ENCODE data around the gene RANGRF. TPM values are rescaled to one million over a fixed set of nuclear protein-coding genes. Genes with fewer than 3 reads are reported as not detected.

Gene RANGRF
- total RNA-seq, 1 experiment from 2014 or later = 35.0 TPM

DNA sequence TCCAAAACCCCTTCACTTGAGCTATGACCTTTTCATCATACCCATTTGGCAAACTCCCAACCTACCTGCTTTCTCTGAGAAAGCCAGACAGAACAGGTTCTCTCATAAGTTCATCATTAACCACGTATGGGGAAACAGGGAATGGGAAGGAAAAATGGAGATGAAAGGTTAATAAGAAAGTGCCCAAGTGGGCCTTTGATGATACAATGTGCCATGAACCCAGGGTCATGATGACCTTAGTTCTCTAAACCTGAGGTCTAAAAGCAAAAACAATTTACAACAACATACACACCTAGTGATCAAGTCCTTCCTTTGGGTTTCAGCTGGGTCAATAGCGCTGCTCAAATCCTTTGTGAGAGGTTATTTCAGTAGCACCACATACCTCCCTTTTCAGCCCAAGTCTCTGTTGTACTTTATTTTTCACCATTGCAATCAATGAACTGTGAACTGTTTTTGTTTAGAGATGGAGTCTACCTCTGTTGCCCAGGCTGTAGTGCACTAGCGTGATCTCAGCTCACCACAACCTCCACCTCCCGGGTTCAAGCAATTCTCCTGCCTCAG lies 14.5 kb upstream of the RANGRF start:
- TF ChIP-seq EZH2 (IDR thresholded peaks at IDR 0.05; ENCODE audit: low read depth) = no peak
- TF ChIP-seq, protein P1, sequence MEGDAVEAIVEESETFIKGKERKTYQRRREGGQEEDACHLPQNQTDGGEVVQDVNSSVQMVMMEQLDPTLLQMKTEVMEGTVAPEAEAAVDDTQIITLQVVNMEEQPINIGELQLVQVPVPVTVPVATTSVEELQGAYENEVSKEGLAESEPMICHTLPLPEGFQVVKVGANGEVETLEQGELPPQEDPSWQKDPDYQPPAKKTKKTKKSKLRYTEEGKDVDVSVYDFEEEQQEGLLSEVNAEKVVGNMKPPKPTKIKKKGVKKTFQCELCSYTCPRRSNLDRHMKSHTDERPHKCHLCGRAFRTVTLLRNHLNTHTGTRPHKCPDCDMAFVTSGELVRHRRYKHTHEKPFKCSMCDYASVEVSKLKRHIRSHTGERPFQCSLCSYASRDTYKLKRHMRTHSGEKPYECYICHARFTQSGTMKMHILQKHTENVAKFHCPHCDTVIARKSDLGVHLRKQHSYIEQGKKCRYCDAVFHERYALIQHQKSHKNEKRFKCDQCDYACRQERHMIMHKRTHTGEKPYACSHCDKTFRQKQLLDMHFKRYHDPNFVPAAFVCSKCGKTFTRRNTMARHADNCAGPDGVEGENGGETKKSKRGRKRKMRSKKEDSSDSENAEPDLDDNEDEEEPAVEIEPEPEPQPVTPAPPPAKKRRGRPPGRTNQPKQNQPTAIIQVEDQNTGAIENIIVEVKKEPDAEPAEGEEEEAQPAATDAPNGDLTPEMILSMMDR (conservative IDR thresholded peaks at IDR 0.05) = no peak
- BruUV-seq (replicated peaks) = no TSS peak
- no peaks in the 10 kb centered on the region for H3K36me3 ChIP-seq (ENCODE audit: low read depth)
- H3K27ac ChIP-seq = no peak overlapping the region
- intact Hi-C loops (cut with micrococcal nuclease; ENCODE audit: unreplicated experiment) = no loop called here
- no peak overlapping the region for H3K4me3 ChIP-seq
- H3K9me3 ChIP-seq (ENCODE audit: insufficient read depth, low read depth) = no peaks in the 10 kb centered on the region
- no peaks in the 10 kb centered on the region for H3K79me2 ChIP-seq (ENCODE audit: low read depth)
- no peaks in the 10 kb centered on the region for H3F3A ChIP-seq (ENCODE audit: insufficient read depth, low read depth)
- ChIA-PET POLR2A (ENCODE audit: unreplicated experiment) (no interaction called here), CTCF (interaction anchor here (0.7 kb wide), 1 partner anchor 49 kb away, joined by 5 read pairs; no protein-coding TSS in a partner anchor)
- H2AFZ ChIP-seq = no peak overlapping the region
- no peak for DNase-seq
- H3K27me3 ChIP-seq (ENCODE audit: insufficient read depth, low read depth) = no peaks in the 10 kb centered on the region
- H3K4me2 ChIP-seq = no peak overlapping the region
- H3K9me2 ChIP-seq (ENCODE audit: insufficient read depth) = no peaks in the 10 kb centered on the region
- no peaks in the 10 kb centered on the region for H4K20me1 ChIP-seq (ENCODE audit: insufficient read depth)
- no peaks in the 10 kb centered on the region for H3K4me1 ChIP-seq (replicated peaks; ENCODE audit: insufficient read depth)

- intact Hi-C loops (cut with micrococcal nuclease; ENCODE audit: unreplicated experiment) = no loop called here
- no TSS peak for BruUV-seq (replicated peaks)
- Histone ChIP-seq H3K27ac (no peak overlapping the region), H3K9me2 (ENCODE audit: insufficient read depth) (no peaks in the 10 kb centered on the region), H3K4me1 (replicated peaks; ENCODE audit: insufficient read depth) (no peaks in the 10 kb centered on the region), H4K20me1 (ENCODE audit: insufficient read depth) (no peaks in the 10 kb centered on the region), H3K4me2 (no peak overlapping the region), H2AFZ (no peak overlapping the region), H3K27me3 (ENCODE audit: insufficient read depth, low read depth) (no peaks in the 10 kb centered on the region), H3K9me3 (ENCODE audit: insufficient read depth, low read depth) (no peaks in the 10 kb centered on the region), H3K4me3 (no peak overlapping the region), H3F3A (ENCODE audit: insufficient read depth, low read depth) (no peaks in the 10 kb centered on the region), H3K36me3 (ENCODE audit: low read depth) (no peaks in the 10 kb centered on the region), H3K79me2 (ENCODE audit: low read depth) (no peaks in the 10 kb centered on the region)
- TF ChIP-seq, protein P1 (conservative IDR thresholded peaks at IDR 0.05) = no peak
- TF ChIP-seq EZH2 (IDR thresholded peaks at IDR 0.05; ENCODE audit: low read depth) = no peak
- ChIA-PET POLR2A (ENCODE audit: unreplicated experiment) (no interaction called here), CTCF (interaction anchor here (0.7 kb wide), 1 partner anchor 50 kb away, joined by 5 read pairs; no protein-coding TSS in a partner anchor)
- DNase-seq = no peak
Measured at GRCh38 chr17:8274816-8275215, 13.7 kb upstream of the RANGRF start.

DNA sequence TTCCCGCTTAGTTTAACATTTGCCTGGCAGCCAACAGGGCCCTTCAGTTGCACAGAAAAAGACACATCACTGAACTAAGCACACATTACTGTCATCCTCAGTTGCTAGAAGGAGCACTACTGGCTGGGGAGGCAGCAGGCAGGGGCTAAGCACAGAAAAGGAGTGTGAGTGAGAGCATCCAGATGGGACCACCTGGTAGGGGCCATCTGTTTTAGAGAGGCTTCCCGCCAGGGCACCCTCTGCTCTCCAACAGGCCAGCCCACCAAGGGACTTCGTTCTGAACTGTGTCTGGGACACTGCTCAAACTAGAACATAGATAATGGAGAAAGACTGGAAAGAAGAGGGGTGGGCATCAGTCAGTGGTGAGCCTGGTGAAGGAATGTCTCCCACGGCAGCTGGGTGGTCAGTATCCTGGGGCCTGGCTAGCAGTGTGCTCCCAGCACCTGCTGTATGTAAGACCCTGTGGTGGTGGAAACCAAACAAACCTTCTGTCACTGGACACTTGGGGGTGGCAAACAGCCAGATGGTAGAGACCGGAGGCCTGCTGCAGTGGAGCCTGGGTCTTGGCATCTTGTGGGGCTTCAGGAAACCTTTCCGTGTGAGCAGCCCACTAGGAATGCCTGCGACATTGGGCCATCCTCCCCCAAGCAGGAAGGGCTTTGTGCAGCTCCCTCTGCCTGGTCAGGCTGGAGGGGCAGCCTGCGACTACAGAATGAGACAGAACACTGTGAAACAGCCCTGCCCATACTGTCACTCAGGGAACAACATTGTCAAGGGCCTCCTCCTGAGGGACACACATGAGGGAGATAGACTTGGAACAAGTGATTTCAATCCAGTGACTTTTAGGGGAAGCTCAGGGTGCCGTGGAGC lies 12.8 kb upstream of the RANGRF start:
- intact Hi-C loops (cut with micrococcal nuclease; ENCODE audit: unreplicated experiment) = no loop called here
- no peak for TF ChIP-seq EZH2 (IDR thresholded peaks at IDR 0.05; ENCODE audit: low read depth)
- TF ChIP-seq, protein P1 (conservative IDR thresholded peaks at IDR 0.05) = no peak
- Histone ChIP-seq H3K27me3 (ENCODE audit: insufficient read depth, low read depth) (no peaks in the 10 kb centered on the region), H3K36me3 (ENCODE audit: low read depth) (no peaks in the 10 kb centered on the region), H3F3A (ENCODE audit: insufficient read depth, low read depth) (no peaks in the 10 kb centered on the region), H3K4me2 (no peak overlapping the region), H3K4me1 (replicated peaks; ENCODE audit: insufficient read depth) (no peaks in the 10 kb centered on the region), H3K9me2 (ENCODE audit: insufficient read depth) (no peaks in the 10 kb centered on the region), H3K27ac (no peak overlapping the region), H3K9me3 (ENCODE audit: insufficient read depth, low read depth) (no peaks in the 10 kb centered on the region), H2AFZ (no peak overlapping the region), H4K20me1 (ENCODE audit: insufficient read depth) (no peaks in the 10 kb centered on the region), H3K4me3 (no peak overlapping the region), H3K79me2 (ENCODE audit: low read depth) (no peaks in the 10 kb centered on the region)
- no TSS peak for BruUV-seq (replicated peaks)
- no peak for DNase-seq
- ChIA-PET POLR2A (ENCODE audit: unreplicated experiment) (no interaction called here), CTCF (no interaction called here)
